K562 treated with DMSO at 1 percent for 48 hours (cell line): ENCODE results near the gene SELP. TPM values are rescaled to one million over a fixed set of nuclear protein-coding genes. Genes with fewer than 3 reads are reported as not detected.

Source experiments
- total RNA-seq: library from RNA; unstranded; fragments of 300-600 nt; gene quantifications from 2 replicates; pipeline ENCODE4 v1.2.3, GENCODE V29; 2022; ENCODE audit warnings: low replicate concordance; ENCODE audit errors: extremely low read depth

The SELP gene
- total RNA-seq = not detected in 2 replicates

GRCh38 chr1:169630006-169630405 is at the start of gene SELP:
SELP (minus strand) TSS chr1:169630124; CDS start chr1:169630074, 50 bp downstream.

DNA sequence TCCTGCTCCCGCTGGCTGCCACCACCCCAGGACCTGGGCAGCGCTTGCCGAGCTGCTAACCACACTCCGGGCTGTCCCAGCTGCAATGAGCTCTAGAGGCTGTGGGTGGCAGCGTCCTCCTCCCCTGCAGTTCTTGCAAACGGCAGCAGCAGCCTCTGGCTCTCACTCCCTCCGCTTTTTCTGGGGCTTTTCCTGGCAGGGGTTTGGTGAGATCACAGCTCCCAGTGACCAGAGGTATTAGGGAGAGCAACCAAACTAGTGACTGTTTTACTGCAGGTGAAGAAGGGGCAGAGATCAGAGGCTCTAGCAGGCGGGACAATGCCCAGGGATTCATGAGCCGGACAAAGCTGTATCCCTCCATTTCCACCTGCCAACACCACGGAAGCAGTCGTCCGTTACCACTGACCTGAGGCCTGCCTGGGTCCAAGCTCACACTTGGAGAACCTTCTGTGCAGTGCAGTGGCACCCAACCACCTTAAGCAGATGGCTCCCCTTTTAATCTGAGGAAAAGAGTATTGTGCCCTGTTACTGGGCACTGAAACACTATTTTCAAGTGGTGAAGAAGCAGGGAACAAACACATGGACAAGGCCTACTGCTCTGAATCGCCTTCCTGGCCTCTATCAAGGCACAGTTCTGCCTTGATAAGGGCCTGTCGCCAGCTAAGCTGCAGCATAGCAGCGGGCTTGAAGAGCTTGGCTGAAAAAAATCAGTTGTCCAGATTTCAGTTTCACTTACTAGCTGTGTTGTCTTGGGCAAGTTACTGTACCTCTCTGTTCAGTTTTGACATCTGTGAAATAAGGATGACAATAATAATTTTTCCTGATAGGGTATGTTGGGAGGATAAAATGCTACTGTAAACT is 43.3 kb downstream of the SELP start, which contains the start of gene F5:
Gene F5, minus strand, starts transcription at position 87 of the 861 bp plus-strand sequence. CDS start 95 bp downstream, outside the sequence.

Other genes with a start within 250 kb of the SELP start
- not detected in 2 replicates for gene CCDC181, start 202.7 kb downstream of the SELP start, total RNA-seq
- not detected in 2 replicates for gene SLC19A2, start 144.2 kb downstream of the SELP start, total RNA-seq
- gene F5, start 43.6 kb downstream of the SELP start, total RNA-seq = not detected in 2 replicates
- not detected in 2 replicates for gene SELL, start 81.5 kb upstream of the SELP start, total RNA-seq
- gene SELE, start 104.0 kb upstream of the SELP start, total RNA-seq = not detected in 2 replicates
- not detected in 2 replicates for gene METTL18, start 164.8 kb upstream of the SELP start, total RNA-seq